GM21786 (cell line): ENCODE measurements around the gene ANKRD10.

ENCODE experiments used
- ATAC-seq: cut with Tn5 transposase; IDR thresholded peaks from one replicate; pipeline ENCODE4 v1.9.1; 2021; ENCODE audit not compliant: unreplicated experiment

ANKRD10 gene

GRCh38 chr13:110887597-110888333 is 27.1 kb downstream of the ANKRD10 start:
- no peak for ATAC-seq

DNA sequence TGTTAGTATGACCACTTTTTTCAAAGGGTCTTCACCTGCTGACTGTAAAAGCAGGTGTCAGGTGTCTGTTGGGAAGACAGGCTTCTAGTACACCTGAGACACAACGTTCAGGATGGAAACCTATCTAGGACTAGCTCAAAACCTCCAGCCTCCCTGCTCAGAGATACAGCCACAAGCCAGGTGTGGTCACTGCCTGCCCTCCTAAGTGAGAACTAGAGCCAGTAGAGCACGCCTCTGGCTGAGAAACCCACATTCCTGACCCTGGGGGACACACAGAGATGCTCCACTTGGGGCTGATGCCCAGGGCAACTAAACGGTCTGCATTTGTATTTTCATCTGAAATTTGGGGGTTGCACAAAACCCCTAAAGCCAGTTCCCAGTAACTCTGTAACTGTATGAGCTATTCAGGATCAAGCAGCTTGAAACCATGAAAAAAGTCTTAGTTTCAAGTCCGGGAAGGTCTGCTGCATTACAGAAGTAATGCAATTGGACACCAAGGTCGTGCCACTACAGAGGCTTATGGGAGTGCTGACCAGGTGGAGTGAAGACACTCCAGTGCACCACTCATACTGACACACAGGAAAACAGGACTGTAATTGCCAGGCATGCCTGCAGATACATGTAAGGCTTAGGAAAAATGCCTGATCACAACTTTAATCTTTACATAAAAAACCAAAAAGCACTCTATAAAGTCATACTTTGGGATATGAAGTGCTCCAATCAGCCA is 27.8 kb downstream of the ANKRD10 start:
- ATAC-seq = no peak

GRCh38 chr13:110885966-110886869 is 28.7 kb downstream of the ANKRD10 start:
- ATAC-seq = no peak

DNA sequence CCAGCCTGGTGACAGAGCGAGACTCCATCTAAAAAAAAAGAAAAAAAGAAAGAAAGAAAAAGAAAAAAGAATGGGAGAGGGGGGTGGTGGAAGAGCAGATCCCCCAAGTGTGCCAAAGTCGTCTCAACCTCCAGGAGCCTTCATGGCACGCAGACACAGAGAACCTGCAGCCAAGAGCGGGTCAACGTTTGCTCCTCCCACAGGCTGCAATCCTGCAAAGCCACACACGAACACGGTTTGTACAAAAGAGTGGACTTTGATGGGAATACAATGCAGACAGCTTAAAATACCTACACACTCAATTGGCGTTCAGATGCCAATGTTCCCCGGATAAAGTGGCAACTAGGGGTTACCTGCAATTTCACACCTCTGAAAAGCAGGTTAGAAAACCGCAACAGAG is 29.4 kb downstream of the ANKRD10 start:
- ATAC-seq = no peak

DNA sequence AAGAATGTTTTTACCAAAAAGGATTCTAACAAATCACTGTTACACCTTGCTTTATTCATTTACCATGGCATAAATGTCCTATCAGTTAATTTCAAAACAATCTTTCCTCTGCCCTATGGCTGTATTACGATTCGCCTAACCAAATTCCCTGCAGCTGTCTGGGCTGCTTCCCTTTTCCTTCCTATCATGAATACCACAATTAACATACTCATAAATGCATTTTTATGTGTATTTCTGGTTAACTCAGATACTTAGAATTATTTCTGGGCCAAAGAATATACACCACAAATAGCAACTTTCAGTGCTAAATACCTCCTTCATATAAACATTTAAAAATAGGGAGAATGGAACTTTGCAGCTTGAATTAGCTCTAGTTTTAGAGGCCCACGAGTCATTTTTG is 30.4 kb downstream of the ANKRD10 start:
- ATAC-seq = no peak

DNA sequence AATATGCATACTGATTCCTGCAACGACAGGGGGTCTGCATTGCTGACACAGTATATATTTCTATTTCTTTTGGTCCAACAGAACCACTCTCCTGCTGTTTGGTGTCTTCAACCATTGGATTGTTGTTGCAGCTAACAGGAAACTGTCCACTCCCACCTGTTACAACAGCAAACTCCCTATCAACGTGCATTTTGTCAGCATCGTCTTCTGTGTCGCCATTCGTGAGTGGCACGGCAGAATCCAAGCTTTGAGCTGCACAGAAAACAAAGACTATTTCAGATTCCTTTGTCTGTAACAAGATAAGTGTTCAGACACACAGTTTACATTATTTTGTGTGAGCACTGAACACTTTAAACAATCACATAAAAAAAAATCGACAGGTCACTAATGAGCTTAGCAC is 31.3 kb downstream of the ANKRD10 start:
- no peak for ATAC-seq

DNA sequence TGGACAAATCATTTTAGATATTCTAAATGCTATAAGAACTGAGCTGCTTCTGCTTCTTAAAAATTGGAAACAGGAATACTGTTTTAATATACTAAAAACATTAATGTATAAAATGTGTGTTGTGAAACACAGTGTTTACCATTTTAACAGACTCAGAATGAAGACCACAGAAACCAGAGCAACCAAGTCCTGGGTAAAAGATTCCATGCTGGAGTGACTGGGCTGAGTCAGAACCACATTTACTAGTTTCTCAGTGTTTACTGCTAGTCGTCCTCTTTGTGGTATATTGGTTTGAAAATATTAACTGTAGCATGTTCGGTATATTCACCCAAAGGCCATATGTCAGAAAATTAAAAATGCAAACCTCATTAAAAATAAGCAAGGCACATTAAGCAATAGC is 31.9 kb downstream of the ANKRD10 start:
- ATAC-seq = no peak

- ATAC-seq = no peak
Observed at GRCh38 chr13:110881839-110882627, 32.8 kb downstream of the ANKRD10 start.

- no peak for ATAC-seq
Observed at GRCh38 chr13:110880627-110881026, 34.2 kb downstream of the ANKRD10 start.

DNA sequence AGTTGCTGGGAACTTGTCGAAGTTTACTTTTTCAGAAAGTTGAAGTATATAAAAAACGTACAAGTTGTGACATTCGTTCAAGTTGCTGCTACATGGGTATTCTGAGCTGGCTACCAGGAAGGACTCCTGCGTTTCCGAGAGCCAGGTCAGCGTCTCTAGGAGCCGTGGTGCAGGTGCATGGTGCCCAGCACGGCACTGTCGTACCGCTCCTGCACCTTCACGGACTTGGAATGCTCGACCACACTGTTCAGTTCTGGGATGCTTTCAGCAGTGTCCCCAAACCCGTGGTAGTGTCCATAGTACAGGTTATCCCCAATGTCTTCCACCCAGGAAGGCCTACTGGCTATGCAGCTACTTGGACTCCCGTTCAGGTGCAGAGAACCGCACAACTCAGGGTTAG is 35.4 kb downstream of the ANKRD10 start:
- ATAC-seq = no peak

DNA sequence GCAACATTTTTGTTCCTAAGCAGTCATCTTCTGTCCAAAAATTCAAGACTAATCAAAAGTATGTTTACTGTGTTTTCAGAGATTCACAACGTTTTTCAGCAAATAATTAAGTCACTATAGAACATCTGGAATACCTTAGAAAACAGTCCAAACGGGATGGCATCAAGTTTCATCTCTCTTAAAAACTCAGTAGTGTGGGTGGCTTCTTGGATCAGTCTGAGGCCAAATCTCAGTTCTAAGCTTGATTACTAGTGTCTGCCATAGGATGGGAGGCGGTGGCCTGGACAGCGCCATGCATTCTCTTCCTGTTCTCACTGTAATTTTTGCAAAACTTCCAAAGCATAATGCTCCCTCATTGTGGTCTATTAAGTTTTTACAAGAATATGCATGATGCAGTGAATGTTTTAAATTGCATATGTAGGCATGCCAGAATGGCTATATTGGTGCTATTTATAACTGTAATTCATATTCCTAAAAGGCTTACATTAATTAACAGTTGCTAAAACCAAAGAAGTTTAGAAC is 37.1 kb downstream of the ANKRD10 start:
- ATAC-seq = no peak

GRCh38 chr13:110876609-110877008 is 38.3 kb downstream of the ANKRD10 start:
- ATAC-seq = no peak

- ATAC-seq = no peak
Observed at GRCh38 chr13:110875241-110875640, 39.6 kb downstream of the ANKRD10 start.

GRCh38 chr13:110874508-110874960 is 40.3 kb downstream of the ANKRD10 start:
- ATAC-seq = no peak

GRCh38 chr13:110873639-110874507 is 41.0 kb downstream of the ANKRD10 start:
- no peak for ATAC-seq

- no peak for ATAC-seq
Observed at GRCh38 chr13:110872768-110873638, 41.9 kb downstream of the ANKRD10 start.

- no peak for ATAC-seq
Observed at GRCh38 chr13:110872034-110872767, 42.7 kb downstream of the ANKRD10 start.
